ENCODE measurements around the gene NDP. TPM values are rescaled to one million over a fixed set of nuclear protein-coding genes. Genes with fewer than 3 reads are reported as not detected.

Gene NDP
- total RNA-seq, 4 donors from 2014 or later = 4.7 TPM; not detected in 3

DNA sequence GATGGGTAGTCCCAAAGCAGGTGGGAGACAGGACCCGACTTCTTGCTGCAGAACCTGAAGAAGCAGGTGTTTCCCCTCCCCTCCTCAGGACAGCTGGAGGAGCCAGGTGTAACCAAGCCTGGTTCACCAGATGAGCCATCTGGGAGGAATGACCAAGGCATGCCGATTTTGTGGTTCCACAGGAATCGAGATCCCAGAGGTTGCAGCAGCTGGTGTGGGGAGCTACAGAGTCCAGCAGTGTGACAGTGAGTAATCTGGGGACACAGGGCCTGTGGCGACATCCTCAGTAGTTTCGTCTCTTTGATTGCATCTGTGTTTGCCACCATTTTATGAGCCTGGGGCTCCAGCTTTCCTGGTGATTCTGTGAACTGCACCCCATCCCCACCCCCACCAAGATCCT, 2.6 kb upstream of the NDP start:
- H3K27ac ChIP-seq = no peak overlapping the region
- H3K36me3 ChIP-seq = no peaks in the 10 kb centered on the region
- no peaks in the 10 kb centered on the region for H3K9me3 ChIP-seq
- H3K4me3 ChIP-seq = no peak overlapping the region
- H3K27me3 ChIP-seq = no peaks in the 10 kb centered on the region
- DNase-seq = no peak
- no peaks in the 10 kb centered on the region for H3K4me1 ChIP-seq
- no peak for TF ChIP-seq POLR2A (IDR thresholded peaks at IDR 0.05)
- TF ChIP-seq, protein P1, sequence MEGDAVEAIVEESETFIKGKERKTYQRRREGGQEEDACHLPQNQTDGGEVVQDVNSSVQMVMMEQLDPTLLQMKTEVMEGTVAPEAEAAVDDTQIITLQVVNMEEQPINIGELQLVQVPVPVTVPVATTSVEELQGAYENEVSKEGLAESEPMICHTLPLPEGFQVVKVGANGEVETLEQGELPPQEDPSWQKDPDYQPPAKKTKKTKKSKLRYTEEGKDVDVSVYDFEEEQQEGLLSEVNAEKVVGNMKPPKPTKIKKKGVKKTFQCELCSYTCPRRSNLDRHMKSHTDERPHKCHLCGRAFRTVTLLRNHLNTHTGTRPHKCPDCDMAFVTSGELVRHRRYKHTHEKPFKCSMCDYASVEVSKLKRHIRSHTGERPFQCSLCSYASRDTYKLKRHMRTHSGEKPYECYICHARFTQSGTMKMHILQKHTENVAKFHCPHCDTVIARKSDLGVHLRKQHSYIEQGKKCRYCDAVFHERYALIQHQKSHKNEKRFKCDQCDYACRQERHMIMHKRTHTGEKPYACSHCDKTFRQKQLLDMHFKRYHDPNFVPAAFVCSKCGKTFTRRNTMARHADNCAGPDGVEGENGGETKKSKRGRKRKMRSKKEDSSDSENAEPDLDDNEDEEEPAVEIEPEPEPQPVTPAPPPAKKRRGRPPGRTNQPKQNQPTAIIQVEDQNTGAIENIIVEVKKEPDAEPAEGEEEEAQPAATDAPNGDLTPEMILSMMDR (IDR thresholded peaks at IDR 0.05) = no peak

DNA sequence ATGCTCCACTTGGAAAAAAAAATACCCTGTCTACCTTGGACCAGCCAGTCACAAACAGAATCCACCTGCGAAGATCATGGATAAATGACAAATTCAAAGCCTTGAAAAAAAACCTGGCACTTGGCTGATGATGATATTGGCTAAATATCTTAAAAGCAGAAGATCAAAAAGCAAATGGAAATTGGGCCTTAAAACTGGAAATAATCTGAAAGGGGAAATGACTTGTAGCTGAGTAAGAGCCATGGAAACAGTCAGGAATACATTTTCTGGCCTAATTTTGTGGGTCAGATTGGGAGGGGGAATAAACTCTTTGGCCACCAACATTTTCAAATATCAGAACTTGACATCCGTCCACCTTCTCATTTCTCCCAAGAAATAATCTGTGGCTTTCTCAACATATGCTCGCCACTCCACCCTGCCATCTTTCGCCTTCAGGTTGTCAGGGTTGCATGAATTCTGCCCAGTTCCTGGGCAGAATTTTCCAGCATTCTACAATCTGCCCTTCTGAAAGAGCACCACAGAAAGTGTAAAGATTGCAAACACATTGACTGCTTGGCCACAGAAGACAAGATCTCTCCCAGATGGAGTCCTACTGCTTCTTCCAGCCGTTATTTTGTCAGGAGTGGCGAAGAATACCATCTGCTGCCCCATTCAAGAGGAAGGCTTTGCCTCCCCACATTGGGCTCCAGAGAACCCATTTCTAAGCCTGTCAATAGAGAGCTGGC, 1.7 kb upstream of the NDP start:
- Histone ChIP-seq H3K9me3 (no peaks in the 10 kb centered on the region), H3K27ac (no peak overlapping the region), H3K4me3 (no peak overlapping the region), H3K27me3 (no peaks in the 10 kb centered on the region), H3K4me1 (no peaks in the 10 kb centered on the region), H3K36me3 (no peaks in the 10 kb centered on the region)
- TF ChIP-seq, protein P1 (IDR thresholded peaks at IDR 0.05) = no peak
- no peak for TF ChIP-seq POLR2A (IDR thresholded peaks at IDR 0.05)
- no peak for DNase-seq

DNA sequence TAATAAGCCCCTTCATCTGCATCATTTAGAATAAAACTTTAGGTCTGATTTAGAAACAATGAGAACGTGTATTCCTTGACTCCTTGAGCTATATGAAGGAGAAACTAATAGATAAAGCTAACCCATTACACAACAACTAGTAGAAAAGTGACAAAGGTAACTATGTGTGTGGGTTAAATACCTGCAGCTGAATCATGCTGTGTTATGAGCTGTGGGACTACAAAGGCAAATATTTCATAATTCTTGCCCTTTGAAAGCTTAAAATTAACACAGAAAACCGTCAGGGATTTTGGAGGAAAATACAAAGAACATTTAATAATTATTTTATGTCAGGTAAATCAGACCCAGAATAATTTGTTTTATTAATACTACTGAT, 898 bp upstream of the NDP start:
- Histone ChIP-seq H3K4me1 (no peaks in the 10 kb centered on the region), H3K4me3 (no peak overlapping the region), H3K9me3 (no peaks in the 10 kb centered on the region), H3K27me3 (no peaks in the 10 kb centered on the region), H3K27ac (no peak overlapping the region), H3K36me3 (no peaks in the 10 kb centered on the region)
- no peak for TF ChIP-seq POLR2A (IDR thresholded peaks at IDR 0.05)
- TF ChIP-seq, protein P1 (IDR thresholded peaks at IDR 0.05) = no peak
- no peak for DNase-seq

DNA sequence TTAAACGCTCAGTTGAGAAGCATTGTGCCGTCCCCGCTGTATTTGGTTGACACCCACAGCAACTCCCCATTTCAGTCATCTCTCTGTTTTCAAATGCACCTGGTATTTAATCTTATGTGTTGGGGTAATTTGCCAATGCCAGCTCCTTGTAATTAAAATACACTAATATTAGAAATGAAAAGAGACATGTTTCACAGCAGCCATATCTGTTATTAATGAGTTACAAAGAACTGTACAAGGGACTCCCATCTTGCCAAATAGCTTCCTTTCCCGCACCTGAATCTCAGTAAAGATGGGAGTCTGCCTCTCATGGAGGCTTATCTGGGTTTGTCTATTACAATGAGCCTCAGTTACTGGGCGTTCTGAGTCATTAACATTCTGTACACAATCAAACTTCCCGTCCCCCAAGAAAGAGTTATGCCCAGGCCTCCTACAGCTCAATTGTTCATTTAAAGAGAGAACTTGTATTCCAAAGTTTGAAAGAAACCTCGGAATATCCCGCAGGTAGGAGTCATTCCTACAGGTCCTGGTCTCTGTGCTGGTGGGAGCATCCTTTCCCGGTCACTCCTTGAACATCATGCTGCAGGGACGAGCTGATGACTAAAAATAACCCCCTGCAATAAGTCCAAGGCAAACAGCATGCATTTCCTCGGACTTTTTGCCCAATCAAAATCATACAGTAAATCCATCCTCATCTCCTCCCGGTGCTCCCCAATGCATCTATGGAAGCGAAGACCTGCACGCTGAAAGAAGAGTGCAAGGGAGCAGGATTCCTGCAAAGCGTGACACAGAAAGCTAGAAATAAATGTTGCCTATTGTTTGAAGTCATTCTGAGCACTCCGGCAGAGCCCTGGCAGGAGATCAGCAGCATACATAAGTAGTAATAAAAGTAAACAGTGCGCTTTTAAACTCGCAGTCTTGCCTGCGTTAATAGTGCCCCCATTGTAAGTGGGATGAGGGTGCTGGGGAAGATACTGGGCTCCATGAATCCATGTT, 926 bp downstream of the NDP start:
- no peak for DNase-seq
- Histone ChIP-seq H3K27ac (no peak overlapping the region), H3K36me3 (no peaks in the 10 kb centered on the region), H3K27me3 (no peaks in the 10 kb centered on the region), H3K9me3 (no peaks in the 10 kb centered on the region), H3K4me3 (peak overlapping the region in 1 of 4 donors; percentile 24), H3K4me1 (no peaks in the 10 kb centered on the region)
- TF ChIP-seq, protein P1 (IDR thresholded peaks at IDR 0.05) = no peak
- no peak for TF ChIP-seq POLR2A (IDR thresholded peaks at IDR 0.05)

DNA sequence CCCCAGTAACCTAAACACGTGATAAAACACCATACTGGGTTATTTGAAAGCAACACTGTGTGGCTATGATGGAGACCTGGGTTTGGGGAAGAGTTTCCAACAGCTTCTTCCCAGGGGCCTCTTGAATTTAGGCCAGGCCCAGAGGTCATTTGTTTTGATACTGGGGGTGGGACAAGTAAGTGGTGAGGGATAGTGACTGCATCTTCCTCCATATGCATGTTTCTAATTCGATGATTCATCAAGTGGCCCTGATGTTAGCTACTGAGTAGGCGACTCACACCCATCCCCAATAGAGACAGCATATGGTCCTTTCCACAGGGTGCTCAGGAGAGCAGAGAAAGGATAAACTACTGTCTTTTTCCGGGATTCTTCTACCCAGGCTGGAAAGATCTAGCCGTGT, 2.7 kb downstream of the NDP start:
- H3K4me1 ChIP-seq = no peaks in the 10 kb centered on the region
- no peak overlapping the region for H3K4me3 ChIP-seq
- H3K27ac ChIP-seq = no peak overlapping the region
- TF ChIP-seq, protein P1 (IDR thresholded peaks at IDR 0.05) = no peak
- TF ChIP-seq POLR2A (IDR thresholded peaks at IDR 0.05) = no peak
- H3K9me3 ChIP-seq = no peaks in the 10 kb centered on the region
- H3K27me3 ChIP-seq = no peaks in the 10 kb centered on the region
- H3K36me3 ChIP-seq = no peaks in the 10 kb centered on the region
- DNase-seq = no peak

Measured in Peyer's patch (tissue), 4 donors.